Panc1 (cell line): Measurements from ENCODE around the gene MAP3K13. TPM values are rescaled to one million over a fixed set of nuclear protein-coding genes. Genes with fewer than 3 reads are reported as not detected.
"Not testable (repeated sequence)": the region's sequence is repeated elsewhere in the genome, so short reads cannot be mapped to it uniquely, and the experiment has no call there.

Experiments used
- ATAC-seq: fragments of 200-7000 bp; cut with Tn5 transposase; 2 replicates; pipeline ENCODE4 v1.9.1; 2020; ENCODE audit warnings: mild to moderate bottlenecking, moderate library complexity
- BruUV-seq: library from RNA; stranded (reverse); fragments of 400-500 nt; replicated peaks from 2 replicates; lab custom pipeline; 2021; lab: Mats Ljungman, UMichigan
- CTCF ChIA-PET: fragments of 300-600 bp; sonication (Branson Sonifier 250); formaldehyde crosslinking; loops from one replicate; lab custom pipeline; 2022; ENCODE audit warnings: antibody characterized with exemption; lab: Charles Lee
- POLR2A ChIA-PET: fragments of 300-600 bp; sonication (Branson Sonifier 250); formaldehyde crosslinking; loops from one replicate; lab custom pipeline; 2022; ENCODE audit warnings: antibody characterized with exemption; lab: Charles Lee
- DNase-seq: peaks from one replicate; pipeline ENCODE4 v3.0.0-alpha.2; 2010; ENCODE audit warnings: low read depth, low spot score
- H3K27ac ChIP-seq: 2 replicates; pipeline ENCODE4 v1.5.1; 2011; ENCODE audit warnings: mild to moderate bottlenecking, low read length, inconsistent platforms
- H3K27me3 ChIP-seq: fragments of 200-500 bp; sonication (Bioruptor generic); 2 replicates; pipeline ENCODE4 v1.6.0; 2014; ENCODE audit warnings: low read length, inconsistent platforms; ENCODE audit not compliant: control insufficient read depth, insufficient read depth
- H3K36me3 ChIP-seq: fragments of 200-500 bp; sonication (Bioruptor generic); 2 replicates; pipeline ENCODE4 v1.5.1; 2014; ENCODE audit warnings: inconsistent platforms, mild to moderate bottlenecking, low read length, moderate library complexity; ENCODE audit not compliant: control insufficient read depth, insufficient read depth
- H3K4me1 ChIP-seq: 2 replicates; pipeline ENCODE4 v1.5.1; 2011; ENCODE audit warnings: inconsistent platforms, mild to moderate bottlenecking, low read length, moderate library complexity; ENCODE audit not compliant: control insufficient read depth, insufficient read depth
- H3K4me3 ChIP-seq, 2 experiments: 2 replicates each; pipeline ENCODE4 v1.5.1; 2011 to 2012; ENCODE audit warnings: low read depth in 2 of 2, low read length in 2 of 2, mild to moderate bottlenecking in 2 of 2, inconsistent platforms in 1 of 2, moderate library complexity in 1 of 2
- H3K9me3 ChIP-seq: fragments of 200-500 bp; sonication (Bioruptor generic); 2 replicates; pipeline ENCODE4 v1.5.1; 2014; ENCODE audit warnings: low read depth, mild to moderate bottlenecking, inconsistent platforms, low read length, moderate library complexity; ENCODE audit not compliant: control insufficient read depth, insufficient read depth
- CTCF ChIP-seq: fragments of 450-650 bp; IDR thresholded peaks from 2 replicates; pipeline ENCODE4 v1.5.1; 2017; ENCODE audit warnings: mild to moderate bottlenecking
- POLR2AphosphoS5 ChIP-seq: IDR thresholded peaks from 2 replicates; pipeline ENCODE4 v1.6.1; 2012; ENCODE audit warnings: mild to moderate bottlenecking, low read depth, low read length, moderate library complexity
- SIN3A ChIP-seq: IDR thresholded peaks from 2 replicates; pipeline ENCODE4 v1.6.1; 2012; ENCODE audit warnings: low read depth, mild to moderate bottlenecking, low read length, moderate library complexity, borderline replicate concordance; ENCODE audit not compliant: insufficient read depth
- TCF7L2 ChIP-seq: IDR thresholded peaks from 2 replicates; pipeline ENCODE4 v1.6.1; 2011; ENCODE audit warnings: mild to moderate bottlenecking, low read depth, low read length, inconsistent platforms
- in situ Hi-C: cut with HindIII; loops from 2 replicates; pipeline ENCODE4 v1.10.0; 2016; ENCODE audit warnings: low sequenced_read_pairs, low pct_unique_long_range_greater_than_20kb
- intact Hi-C: fragments of 100-400 bp; cut with micrococcal nuclease; formaldehyde crosslinking; loops from one replicate; pipeline ENCODE4 v1.10.0; 2022; ENCODE audit not compliant: unreplicated experiment
- total RNA-seq: library from RNA; stranded (reverse); gene quantifications from one replicate; pipeline ENCODE4 v1.2.1, GENCODE V29; 2021; ENCODE audit not compliant: unreplicated experiment
- TF ChIP-seq, protein P1 (sequence below), 2 experiments: IDR thresholded peaks; 2 replicates each; pipeline ENCODE4 v1.6.1; 2011 to 2012; ENCODE audit warnings: low read depth in 2 of 2, control low read depth in 1 of 2, low read length in 1 of 2, mild to moderate bottlenecking in 1 of 2, moderate library complexity in 1 of 2; ENCODE audit not compliant: insufficient read depth in 1 of 2

Gene MAP3K13
- total RNA-seq, 1 experiment from 2014 or later: 26.6 TPM

- H3K4me1 ChIP-seq: no peaks in the 10 kb centered on the region
- in situ Hi-C loops (no loop called here), intact Hi-C loops (no loop called here)
- BruUV-seq: no TSS peak
- TF ChIP-seq, protein P1, sequence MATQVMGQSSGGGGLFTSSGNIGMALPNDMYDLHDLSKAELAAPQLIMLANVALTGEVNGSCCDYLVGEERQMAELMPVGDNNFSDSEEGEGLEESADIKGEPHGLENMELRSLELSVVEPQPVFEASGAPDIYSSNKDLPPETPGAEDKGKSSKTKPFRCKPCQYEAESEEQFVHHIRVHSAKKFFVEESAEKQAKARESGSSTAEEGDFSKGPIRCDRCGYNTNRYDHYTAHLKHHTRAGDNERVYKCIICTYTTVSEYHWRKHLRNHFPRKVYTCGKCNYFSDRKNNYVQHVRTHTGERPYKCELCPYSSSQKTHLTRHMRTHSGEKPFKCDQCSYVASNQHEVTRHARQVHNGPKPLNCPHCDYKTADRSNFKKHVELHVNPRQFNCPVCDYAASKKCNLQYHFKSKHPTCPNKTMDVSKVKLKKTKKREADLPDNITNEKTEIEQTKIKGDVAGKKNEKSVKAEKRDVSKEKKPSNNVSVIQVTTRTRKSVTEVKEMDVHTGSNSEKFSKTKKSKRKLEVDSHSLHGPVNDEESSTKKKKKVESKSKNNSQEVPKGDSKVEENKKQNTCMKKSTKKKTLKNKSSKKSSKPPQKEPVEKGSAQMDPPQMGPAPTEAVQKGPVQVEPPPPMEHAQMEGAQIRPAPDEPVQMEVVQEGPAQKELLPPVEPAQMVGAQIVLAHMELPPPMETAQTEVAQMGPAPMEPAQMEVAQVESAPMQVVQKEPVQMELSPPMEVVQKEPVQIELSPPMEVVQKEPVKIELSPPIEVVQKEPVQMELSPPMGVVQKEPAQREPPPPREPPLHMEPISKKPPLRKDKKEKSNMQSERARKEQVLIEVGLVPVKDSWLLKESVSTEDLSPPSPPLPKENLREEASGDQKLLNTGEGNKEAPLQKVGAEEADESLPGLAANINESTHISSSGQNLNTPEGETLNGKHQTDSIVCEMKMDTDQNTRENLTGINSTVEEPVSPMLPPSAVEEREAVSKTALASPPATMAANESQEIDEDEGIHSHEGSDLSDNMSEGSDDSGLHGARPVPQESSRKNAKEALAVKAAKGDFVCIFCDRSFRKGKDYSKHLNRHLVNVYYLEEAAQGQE (IDR thresholded peaks at IDR 0.05; ENCODE audit: insufficient read depth in 1 of 2, low read depth in 2 of 2, low read length in 1 of 2): no peak
- no peak for TF ChIP-seq POLR2AphosphoS5
- no peak for TF ChIP-seq TCF7L2
- TF ChIP-seq CTCF: no peak
- H3K9me3 ChIP-seq: no peaks in the 10 kb centered on the region
- ChIA-PET CTCF (interaction anchor here (0.7 kb wide), 2 partner anchors 18 to 149 kb away, joined by 4 to 6 read pairs; no protein-coding TSS in a partner anchor), POLR2A (no interaction called here)
- ATAC-seq: no peak
- no peak overlapping the region for H3K27ac ChIP-seq
- H3K4me3 ChIP-seq: no peak overlapping the region
- H3K36me3 ChIP-seq: no peaks in the 10 kb centered on the region
- peaks cover 4% of the 10 kb centered on the region for H3K27me3 ChIP-seq
- DNase-seq: no peak
These were observed 48.2 kb downstream of the MAP3K13 start for GRCh38 chr3:185411133-185411532.

DNA sequence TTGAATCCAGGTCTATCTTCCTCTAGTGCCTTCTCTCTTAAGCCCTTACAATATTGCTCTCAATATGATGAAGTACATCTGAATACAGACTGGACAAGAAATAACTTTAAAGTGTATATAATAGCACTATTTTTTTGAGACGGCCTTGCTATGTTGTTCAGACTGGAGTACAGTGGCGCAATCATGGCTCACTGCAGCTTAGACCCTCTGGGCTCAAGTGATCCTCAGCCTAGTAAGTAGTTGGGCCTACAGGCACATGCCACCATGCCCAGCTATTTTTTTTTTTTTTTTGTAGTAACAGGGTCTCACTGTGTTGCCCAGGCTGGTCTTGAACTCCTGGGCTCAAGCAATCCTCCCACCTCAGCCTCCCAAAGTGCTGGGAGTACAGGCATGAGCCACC is 53.6 kb downstream of the MAP3K13 start:
- H3K36me3 ChIP-seq: no peaks in the 10 kb centered on the region
- ChIA-PET POLR2A (no interaction called here), CTCF (no interaction called here)
- no peak overlapping the region for H3K27ac ChIP-seq
- no peak overlapping the region for H3K4me3 ChIP-seq
- BruUV-seq: no TSS peak
- in situ Hi-C loops: no loop called here
- DNase-seq: no peak
- no peaks in the 10 kb centered on the region; the same call in 1 of the 2 replicates for H3K27me3 ChIP-seq
- ATAC-seq: no peak
- no peaks in the 10 kb centered on the region for H3K9me3 ChIP-seq
- peaks cover 6% of the 10 kb centered on the region; the same call in 1 of the 2 replicates for H3K4me1 ChIP-seq
- TF ChIP-seq POLR2AphosphoS5 (no peak), TCF7L2 (no peak), CTCF (no peak), SIN3A (no peak)
- TF ChIP-seq, protein P1 (IDR thresholded peaks at IDR 0.05; ENCODE audit: insufficient read depth in 1 of 2, low read depth in 2 of 2, low read length in 1 of 2): no peak
- intact Hi-C loops: no loop called here

- in situ Hi-C loops, ATAC-seq: not testable (repeated sequence)
These were observed 55.6 kb downstream of the MAP3K13 start for GRCh38 chr3:185418561-185418977.

More at GRCh38 chr3:185418561-185418977, 55.6 kb downstream of the MAP3K13 start:
- DNase-seq, intact Hi-C loops, H3K9me3 ChIP-seq, H3K27ac ChIP-seq, H3K27me3 ChIP-seq, H3K36me3 ChIP-seq, CTCF ChIA-PET, BruUV-seq, POLR2A ChIA-PET: not testable (repeated sequence)
- 0 out of 4 replicates have a peak overlapping the region, but pooled peaks of 1 of the 2 experiments have one; percentile 7 for H3K4me3 ChIP-seq
- peaks cover 10% of the 10 kb centered on the region; the same call in 1 of the 2 replicates for H3K4me1 ChIP-seq
